ENCODE measurements around the gene HAPLN1.

GRCh38 chr5:83767409-83767992 lies 46.8 kb upstream of the HAPLN1 start:
- TF ChIP-seq CTCF (IDR thresholded peaks at IDR 0.05) (no peak), POLR2A (IDR thresholded peaks at IDR 0.05) (no peak)
